MM.1S (cell line): ENCODE results near the gene PARVA.

Experiments
- CTCF ChIP-seq: fragments of 300-600 bp; sonication (generic); IDR thresholded peaks from 2 replicates; pipeline ENCODE4 v1.5.1; 2016; ENCODE audit warnings: antibody characterized with exemption, low read length, mixed read lengths
- EZH2 ChIP-seq: fragments of 300-600 bp; sonication (generic); optimal IDR thresholded peaks from 2 replicates; pipeline ENCODE3; 2017; ENCODE audit warnings: low read depth, mild to moderate bottlenecking, antibody characterized with exemption, low read length, mixed read lengths
- EZH2phosphoT487 ChIP-seq: fragments of 300-600 bp; sonication (generic); IDR thresholded peaks from 2 replicates; pipeline ENCODE4 v1.6.1; 2018; ENCODE audit warnings: antibody characterized with exemption, low read length

- TF ChIP-seq CTCF (no peak), EZH2 (no peak), EZH2phosphoT487 (no peak)
Observed at GRCh38 chr11:12329169-12329568, 48.2 kb upstream of the PARVA start.
